K562 (cell line): ENCODE data around the gene PID1. TPM values are rescaled to one million over a fixed set of nuclear protein-coding genes. Genes with fewer than 3 reads are reported as not detected.

ENCODE experiments used
- ARID1B ChIP-seq: fragments of 450-650 bp; IDR thresholded peaks from 2 replicates; pipeline ENCODE4 v1.6.1; 2016; ENCODE audit warnings: antibody characterized with exemption, mild to moderate bottlenecking, inconsistent platforms
- DNMT1 ChIP-seq: fragments of 450-650 bp; IDR thresholded peaks from 2 replicates; pipeline ENCODE4 v1.6.1; 2016; ENCODE audit warnings: antibody characterized with exemption, mild to moderate bottlenecking
- HEY1 ChIP-seq: fragments of 250-450 bp; sonication (Bioruptor Pico); IDR thresholded peaks from 2 replicates; pipeline ENCODE4 v1.5.0; 2020; ENCODE audit warnings: mild to moderate bottlenecking, moderate library complexity, borderline replicate concordance
- IFI16 ChIP-seq: fragments of 250-450 bp; sonication (Bioruptor Pico); IDR thresholded peaks from 2 replicates; pipeline ENCODE4 v2.1.2; 2022; ENCODE audit warnings: mild to moderate bottlenecking, inconsistent platforms
- ILF3 ChIP-seq: fragments of 450-650 bp; IDR thresholded peaks from 2 replicates; pipeline ENCODE4 v1.6.1; 2018; ENCODE audit warnings: antibody characterized with exemption, mild to moderate bottlenecking, moderate library complexity, borderline replicate concordance
- MGA ChIP-seq: fragments of 450-650 bp; IDR thresholded peaks from 2 replicates; pipeline ENCODE4 v1.6.1; 2016; ENCODE audit warnings: mild to moderate bottlenecking, moderate library complexity
- PKNOX1 ChIP-seq: fragments of 450-650 bp; IDR thresholded peaks from 2 replicates; pipeline ENCODE4 v1.6.1; 2016
- TAF7 ChIP-seq: fragments of 450-650 bp; IDR thresholded peaks from 2 replicates; pipeline ENCODE4 v1.6.1; 2016; ENCODE audit warnings: missing genetic modification characterization, missing compliant biosample characterization
- TAL1 ChIP-seq: fragments of 450-650 bp; IDR thresholded peaks from 2 replicates; pipeline ENCODE4 v1.6.1; 2016; ENCODE audit warnings: mild to moderate bottlenecking
- TOE1 ChIP-seq, 2 experiments: fragments of 450-650 bp in 1 of 2; sonication (generic) in 1 of 2; formaldehyde crosslinking in 1 of 2; IDR thresholded peaks; 2 replicates each; pipeline versions ENCODE4 v1.7.1 to v1.8.0; 2016 to 2022; ENCODE audit warnings: borderline replicate concordance in 2 of 2, mild to moderate bottlenecking in 2 of 2, antibody characterized with exemption in 1 of 2, inconsistent platforms in 1 of 2, low read depth in 1 of 2, missing genetic modification reagents in 1 of 2, moderate library complexity in 1 of 2
- ZNF592 ChIP-seq: fragments of 450-650 bp; IDR thresholded peaks from 2 replicates; pipeline ENCODE4 v1.6.1; 2017; ENCODE audit warnings: antibody characterized with exemption, mild to moderate bottlenecking
- polyA plus RNA-seq, 8 experiments: library from polyadenylated mRNA; depleted of rRNA in 4 of 8; stranded (reverse) in 5 of 8; unstranded in 3 of 8; fragments of >200 nt; fragmentation: Nextera tagmentation in 2 of 8; fragmentation: Illumina TruSeq in 1 of 8; extraction: Ambion mirVana in 2 of 8; extraction: Trizol in 1 of 8; gene quantifications; 2 replicates each; pipeline versions ENCODE4 v1.2.1 to v1.2.3, GENCODE V29; 2011 to 2014; ENCODE audit warnings: inconsistent platforms in 1 of 8, missing spikeins in 1 of 8
- total RNA-seq, 7 experiments: library from RNA; depleted of rRNA in 6 of 7; stranded (reverse); fragments of >200 nt in 6 of 7; fragmentation: Illumina TruSeq in 2 of 7; extraction: Trizol in 2 of 7; gene quantifications; 2 replicates each; pipeline versions ENCODE4 v1.2.1 to v1.2.3, GENCODE V29; 2011 to 2021; ENCODE audit warnings: low replicate concordance in 1 of 7

Gene PID1
- total and polyA plus RNA-seq, 9 of the 15 experiments (the other 6 are each of a cell fraction or from before 2014, with no cell fraction given), result not detected

GRCh38 chr2:229088517-229088913 is 182.6 kb downstream of the PID1 start (continued):
- no peak for TF ChIP-seq MGA
- TF ChIP-seq TAF7 (tag), result no peak
- no peak for TF ChIP-seq HEY1 (CRISPR knock-in tag)
- no peak for TF ChIP-seq ARID1B
- no peak for TF ChIP-seq PKNOX1
- no peak for TF ChIP-seq DNMT1
- no peak for TF ChIP-seq IFI16 (CRISPR knock-in tag)
- TF ChIP-seq TAL1, result no peak
- TF ChIP-seq TOE1 (IDR thresholded peaks at IDR 0.05; ENCODE audit: borderline replicate concordance), result no peak
- no peak for TF ChIP-seq TOE1 (CRISPR knock-in tag; IDR thresholded peaks at IDR 0.05; ENCODE audit: borderline replicate concordance, low read depth)
- no peak for TF ChIP-seq ZNF592
- TF ChIP-seq ILF3, result no peak
